Mesenchymal stem cell (in vitro differentiated cells and primary cell): ENCODE measurements around the gene TOB1.

Experiments used
- DNase-seq: peaks from one replicate; pipeline ENCODE4 v3.0.0-alpha.2; 2013
- H2AFZ ChIP-seq: one replicate; pipeline ENCODE4 v1.6.1; 2013; ENCODE audit warnings: low read depth, mild to moderate bottlenecking, control low read depth, inconsistent platforms, low read length, moderate library complexity
- H2AK5ac ChIP-seq: 2 replicates; pipeline ENCODE4 v1.6.1; 2013; ENCODE audit warnings: low read length, moderate library complexity, mild to moderate bottlenecking, inconsistent platforms; ENCODE audit not compliant: severe bottlenecking
- H2BK120ac ChIP-seq: one replicate; pipeline ENCODE4 v1.6.1; 2013; ENCODE audit warnings: low read depth, mild to moderate bottlenecking, inconsistent platforms, low read length, moderate library complexity
- H2BK12ac ChIP-seq, 2 experiments: one replicate each; pipeline ENCODE4 v1.6.1; 2013; ENCODE audit warnings: inconsistent platforms in 2 of 2, low read length in 2 of 2, mild to moderate bottlenecking in 2 of 2, moderate library complexity in 2 of 2, control low read depth in 1 of 2
- H2BK15ac ChIP-seq: one replicate; pipeline ENCODE4 v1.6.1; 2013; ENCODE audit warnings: mild to moderate bottlenecking, low read depth, inconsistent platforms; ENCODE audit not compliant: poor library complexity, severe bottlenecking
- H2BK5ac ChIP-seq: 2 replicates; pipeline ENCODE4 v1.6.1; 2013; ENCODE audit warnings: low read depth, mild to moderate bottlenecking, low read length, control low read depth, inconsistent platforms; ENCODE audit not compliant: poor library complexity, severe bottlenecking
- H3K14ac ChIP-seq, 2 experiments: one replicate each; pipeline ENCODE4 v1.6.1; 2013; ENCODE audit warnings: inconsistent platforms in 2 of 2, low read length in 2 of 2, control low read depth in 1 of 2, mild to moderate bottlenecking in 1 of 2, moderate library complexity in 1 of 2
- H3K18ac ChIP-seq, 2 experiments: one replicate each; pipeline ENCODE4 v1.6.1; 2013; ENCODE audit warnings: inconsistent platforms in 2 of 2, low read length in 2 of 2, control low read depth in 1 of 2, low read depth in 1 of 2, mild to moderate bottlenecking in 1 of 2
- H3K23ac ChIP-seq, 2 experiments: one replicate each; pipeline ENCODE4 v1.6.1; 2013; ENCODE audit warnings: inconsistent platforms in 2 of 2, low read length in 2 of 2, mild to moderate bottlenecking in 2 of 2, moderate library complexity in 2 of 2, control low read depth in 1 of 2
- H3K27ac ChIP-seq: 2 replicates; pipeline ENCODE4 v1.5.1; 2013; ENCODE audit warnings: mild to moderate bottlenecking, moderate library complexity, low read length, control low read depth, inconsistent platforms; ENCODE audit not compliant: poor library complexity, severe bottlenecking
- H3K27me3 ChIP-seq, 2 experiments: 2 replicates each; pipeline versions ENCODE4 v1.6.1 to v1.7.0; 2013; ENCODE audit warnings: low read length in 2 of 2, mild to moderate bottlenecking in 2 of 2, moderate library complexity in 2 of 2, control low read depth in 1 of 2, inconsistent platforms in 1 of 2; ENCODE audit not compliant: control insufficient read depth in 1 of 2, insufficient read depth in 1 of 2
- H3K36me3 ChIP-seq, 2 experiments: 2 replicates each; pipeline versions ENCODE4 v1.6.1 to v1.7.0; 2013; ENCODE audit warnings: low read length in 2 of 2, control low read depth in 1 of 2, inconsistent platforms in 1 of 2, low read depth in 1 of 2, mild to moderate bottlenecking in 1 of 2; ENCODE audit not compliant: insufficient read depth in 2 of 2, control insufficient read depth in 1 of 2
- H3K4ac ChIP-seq, 2 experiments: one replicate each; pipeline ENCODE4 v1.6.1; 2013; ENCODE audit warnings: inconsistent platforms in 2 of 2, low read length in 2 of 2, mild to moderate bottlenecking in 2 of 2, moderate library complexity in 2 of 2, control low read depth in 1 of 2, low read depth in 1 of 2
- H3K4me1 ChIP-seq: 2 replicates; pipeline ENCODE4 v1.6.1; 2013; ENCODE audit warnings: low read depth, low read length, control low read depth; ENCODE audit not compliant: control insufficient read depth, insufficient read depth
- H3K4me2 ChIP-seq: 2 replicates; pipeline ENCODE4 v1.6.1; 2013; ENCODE audit warnings: low read length, mild to moderate bottlenecking, inconsistent platforms; ENCODE audit not compliant: poor library complexity, severe bottlenecking
- H3K4me3 ChIP-seq, 2 experiments: 2 replicates each; pipeline versions ENCODE4 v1.5.1 to v1.7.0; 2013; ENCODE audit warnings: low read length in 2 of 2, mild to moderate bottlenecking in 2 of 2, control low read depth in 1 of 2, low read depth in 1 of 2; ENCODE audit not compliant: insufficient read depth in 1 of 2
- H3K79me1 ChIP-seq: replicated peaks from 2 replicates; pipeline ENCODE4 v1.6.1; 2013; ENCODE audit warnings: mild to moderate bottlenecking, control low read depth, low read length, inconsistent platforms; ENCODE audit not compliant: poor library complexity, severe bottlenecking
- H3K9ac ChIP-seq: 2 replicates; pipeline ENCODE4 v1.7.0; 2013; ENCODE audit warnings: mild to moderate bottlenecking, low read length, moderate library complexity
- H3K9me3 ChIP-seq: 2 replicates; pipeline ENCODE4 v1.7.0; 2013; ENCODE audit warnings: mild to moderate bottlenecking, low read length; ENCODE audit not compliant: control insufficient read depth
- H4K8ac ChIP-seq: one replicate; pipeline ENCODE4 v1.6.1; 2013; ENCODE audit warnings: inconsistent platforms, mild to moderate bottlenecking, low read length, moderate library complexity
- H4K91ac ChIP-seq: one replicate; pipeline ENCODE4 v1.6.1; 2013; ENCODE audit warnings: mild to moderate bottlenecking, low read length, inconsistent platforms
- WGBS: methylation state at CpG from one replicate; pipeline ENCODE4 v1.1.7; 2013; ENCODE audit warnings: mixed read lengths; 5-methylcytosine and 5-hydroxymethylcytosine counted together

Gene TOB1

DNA sequence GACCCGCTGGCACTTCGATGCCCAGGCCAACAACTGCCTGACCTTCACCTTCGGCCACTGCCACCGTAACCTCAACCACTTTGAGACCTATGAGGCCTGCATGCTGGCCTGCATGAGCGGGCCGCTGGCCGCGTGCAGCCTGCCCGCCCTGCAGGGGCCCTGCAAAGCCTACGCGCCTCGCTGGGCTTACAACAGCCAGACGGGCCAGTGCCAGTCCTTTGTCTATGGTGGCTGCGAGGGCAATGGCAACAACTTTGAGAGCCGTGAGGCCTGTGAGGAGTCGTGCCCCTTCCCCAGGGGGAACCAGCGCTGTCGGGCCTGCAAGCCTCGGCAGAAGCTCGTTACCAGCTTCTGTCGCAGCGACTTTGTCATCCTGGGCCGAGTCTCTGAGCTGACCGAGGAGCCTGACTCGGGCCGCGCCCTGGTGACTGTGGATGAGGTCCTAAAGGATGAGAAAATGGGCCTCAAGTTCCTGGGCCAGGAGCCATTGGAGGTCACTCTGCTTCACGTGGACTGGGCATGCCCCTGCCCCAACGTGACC, 25.8 kb downstream of the TOB1 start:
- H2BK120ac ChIP-seq: no peak overlapping the region
- H3K27me3 ChIP-seq: peaks cover 5 to 13% of the 10 kb centered on the region in 2 experiments
- no peak overlapping the region for H2AFZ ChIP-seq
- no peaks in the 10 kb centered on the region for H3K36me3 ChIP-seq
- peaks cover 3% of the 10 kb centered on the region for H3K4me1 ChIP-seq
- H4K91ac ChIP-seq: peak overlapping the region; percentile 11
- no peak overlapping the region for H3K4ac ChIP-seq
- no peaks in the 10 kb centered on the region for H3K9me3 ChIP-seq
- WGBS: 93% methylated on average over 29 of the region's 29 CpGs
- no peak overlapping the region for H2BK12ac ChIP-seq
- H3K27ac ChIP-seq: no peak overlapping the region
- no peak overlapping the region for H3K14ac ChIP-seq
- H3K23ac ChIP-seq: no peak overlapping the region
- no peak overlapping the region for H2BK15ac ChIP-seq
- no peak overlapping the region for H3K9ac ChIP-seq
- no peak overlapping the region for H3K18ac ChIP-seq
- H4K8ac ChIP-seq: no peak overlapping the region
- H3K4me3 ChIP-seq: no peak overlapping the region
- no peak overlapping the region for H3K4me2 ChIP-seq
- H2AK5ac ChIP-seq: no peak overlapping the region
- no peak overlapping the region for H2BK5ac ChIP-seq
- H3K79me1 ChIP-seq: no peaks in the 10 kb centered on the region
- DNase-seq: no peak

DNA sequence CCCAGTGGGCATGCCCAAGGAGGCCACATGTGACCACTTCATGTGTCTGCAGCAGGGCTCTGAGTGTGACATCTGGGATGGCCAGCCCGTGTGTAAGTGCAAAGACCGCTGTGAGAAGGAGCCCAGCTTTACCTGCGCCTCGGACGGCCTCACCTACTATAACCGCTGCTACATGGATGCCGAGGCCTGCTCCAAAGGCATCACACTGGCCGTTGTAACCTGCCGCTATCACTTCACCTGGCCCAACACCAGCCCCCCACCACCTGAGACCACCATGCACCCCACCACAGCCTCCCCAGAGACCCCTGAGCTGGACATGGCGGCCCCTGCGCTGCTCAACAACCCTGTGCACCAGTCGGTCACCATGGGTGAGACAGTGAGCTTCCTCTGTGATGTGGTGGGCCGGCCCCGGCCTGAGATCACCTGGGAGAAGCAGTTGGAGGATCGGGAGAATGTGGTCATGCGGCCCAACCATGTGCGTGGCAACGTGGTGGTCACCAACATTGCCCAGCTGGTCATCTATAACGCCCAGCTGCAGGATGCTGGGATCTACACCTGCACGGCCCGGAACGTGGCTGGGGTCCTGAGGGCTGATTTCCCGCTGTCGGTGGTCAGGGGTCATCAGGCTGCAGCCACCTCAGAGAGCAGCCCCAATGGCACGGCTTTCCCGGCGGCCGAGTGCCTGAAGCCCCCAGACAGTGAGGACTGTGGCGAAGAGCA, 26.4 kb downstream of the TOB1 start:
- Histone ChIP-seq H3K9ac (no peak overlapping the region), H4K8ac (no peak overlapping the region), H3K23ac (no peak overlapping the region), H2AFZ (no peak overlapping the region), H3K18ac (no peak overlapping the region), H3K79me1 (no peaks in the 10 kb centered on the region), H2BK120ac (no peak overlapping the region), H3K4me3 (no peak overlapping the region), H3K4ac (no peak overlapping the region), H3K36me3 (no peaks in the 10 kb centered on the region), H2BK15ac (no peak overlapping the region), H4K91ac (peak overlapping the region; percentile 11), H3K27me3 (peaks cover 11 to 17% of the 10 kb centered on the region in 2 experiments), H3K27ac (no peak overlapping the region), H2BK5ac (no peak overlapping the region), H3K9me3 (no peaks in the 10 kb centered on the region), H2AK5ac (no peak overlapping the region), H3K4me2 (no peak overlapping the region), H3K4me1 (peaks cover 6% of the 10 kb centered on the region), H2BK12ac (no peak overlapping the region), H3K14ac (no peak overlapping the region)
- 92% methylated on average over 29 of the region's 29 CpGs for WGBS
- DNase-seq: no peak

DNA sequence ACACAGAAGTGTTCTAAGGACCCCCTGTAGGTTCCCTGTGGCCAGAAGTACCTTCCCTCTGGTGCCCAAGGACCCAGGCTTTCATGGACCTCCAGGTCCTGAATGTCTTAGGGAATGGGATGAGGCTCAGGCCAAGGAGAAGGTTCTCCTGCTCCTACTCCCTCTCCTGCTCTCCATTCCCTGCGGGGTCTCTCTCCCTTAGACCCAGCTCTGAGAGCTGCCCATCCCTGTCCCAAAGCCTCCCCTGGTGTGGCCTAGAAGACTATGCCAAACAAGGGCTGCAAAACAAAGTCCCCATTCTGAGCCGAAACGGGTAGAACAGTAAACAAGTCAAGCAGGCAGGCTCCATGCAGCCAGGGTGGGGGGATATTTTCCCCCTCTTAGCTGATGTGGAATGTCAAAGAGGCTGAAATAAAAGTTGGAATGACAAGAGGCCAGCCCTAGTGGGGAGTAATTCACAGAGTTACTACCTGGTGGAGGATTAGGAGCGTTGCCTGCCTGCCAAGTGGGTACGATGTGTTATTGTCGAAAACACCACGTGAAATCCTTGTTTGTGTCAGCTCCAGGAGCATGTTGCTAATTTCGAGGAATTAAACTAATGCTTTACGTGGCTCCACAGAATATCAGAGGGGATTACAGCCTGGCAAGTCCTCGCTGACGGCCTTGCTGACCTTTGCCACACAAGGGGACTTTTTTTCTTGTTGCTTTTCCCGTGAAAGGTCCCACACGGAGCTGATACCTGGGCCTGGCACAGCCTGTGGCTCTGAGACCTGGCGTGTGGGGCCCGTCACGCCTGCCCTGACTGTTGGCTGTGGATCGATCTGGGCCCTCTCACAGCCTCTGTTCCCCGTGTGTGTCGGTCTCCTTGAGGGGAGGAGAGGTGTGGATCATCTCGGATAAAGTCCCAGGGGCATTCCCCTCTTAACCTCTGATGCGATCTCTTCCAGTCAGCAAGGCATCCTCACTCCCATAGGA, 27.9 kb downstream of the TOB1 start:
- Histone ChIP-seq H4K8ac (no peak overlapping the region), H2AFZ (no peak overlapping the region), H3K27me3 (peaks cover 21 to 31% of the 10 kb centered on the region in 2 experiments), H2BK120ac (no peak overlapping the region), H3K4me2 (no peak overlapping the region), H2AK5ac (no peak overlapping the region), H3K18ac (no peak overlapping the region), H2BK15ac (no peak overlapping the region), H3K14ac (no peak overlapping the region), H3K36me3 (no peaks in the 10 kb centered on the region), H3K4ac (no peak overlapping the region), H3K79me1 (no peaks in the 10 kb centered on the region), H2BK5ac (no peak overlapping the region), H3K27ac (no peak overlapping the region), H3K4me3 (no peak overlapping the region), H2BK12ac (no peak overlapping the region), H4K91ac (no peak overlapping the region), H3K23ac (no peak overlapping the region), H3K9ac (no peak overlapping the region), H3K4me1 (peaks cover 11% of the 10 kb centered on the region), H3K9me3 (no peaks in the 10 kb centered on the region)
- DNase-seq: no peak
- 76% methylated on average over 17 of the region's 21 CpGs for WGBS
